ENCODE data around the gene DUSP2.
A peak's percentile ranks its signal among the peaks of the same experiment; 100 is the strongest.
"Not testable (repeated sequence)": the region's sequence is repeated elsewhere in the genome, so short reads cannot be mapped to it uniquely, and the experiment has no call there.

The DUSP2 gene

GRCh38 chr2:96163415-96163767, 18.2 kb upstream of the DUSP2 start:
- DNase-seq (ENCODE audit: low spot score) = no peak

GRCh38 chr2:96161898-96162297, 16.7 kb upstream of the DUSP2 start:
- no peak for DNase-seq (ENCODE audit: low spot score)

GRCh38 chr2:96160366-96160765, 15.1 kb upstream of the DUSP2 start:
- DNase-seq (ENCODE audit: low spot score) = not testable (repeated sequence)

GRCh38 chr2:96159084-96159830, 14.0 kb upstream of the DUSP2 start:
- no peak for DNase-seq (ENCODE audit: low spot score)

DNA sequence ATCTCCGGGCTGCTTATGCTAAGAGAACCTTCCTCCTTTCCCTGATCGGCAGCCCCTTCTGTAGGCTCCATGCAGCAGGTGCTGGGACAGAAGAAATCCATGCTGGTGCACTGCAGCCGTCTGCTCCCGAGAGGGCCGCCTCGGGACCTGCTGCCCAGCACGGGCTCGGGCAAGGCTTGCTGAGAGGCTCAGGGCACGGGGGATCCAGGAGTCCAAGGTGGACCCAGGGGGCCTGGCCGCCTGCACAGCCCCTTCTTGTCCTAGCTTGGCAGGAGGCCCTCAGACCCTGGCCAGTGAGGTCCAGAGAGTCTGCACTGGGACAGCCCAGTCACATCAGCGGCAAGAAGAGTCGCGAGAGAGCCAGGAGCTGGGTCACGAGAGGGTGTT, 13.3 kb upstream of the DUSP2 start:
- DNase-seq (ENCODE audit: low spot score) = no peak

GRCh38 chr2:96157649-96158553, 12.7 kb upstream of the DUSP2 start:
- no peak for DNase-seq (ENCODE audit: low spot score)

DNA sequence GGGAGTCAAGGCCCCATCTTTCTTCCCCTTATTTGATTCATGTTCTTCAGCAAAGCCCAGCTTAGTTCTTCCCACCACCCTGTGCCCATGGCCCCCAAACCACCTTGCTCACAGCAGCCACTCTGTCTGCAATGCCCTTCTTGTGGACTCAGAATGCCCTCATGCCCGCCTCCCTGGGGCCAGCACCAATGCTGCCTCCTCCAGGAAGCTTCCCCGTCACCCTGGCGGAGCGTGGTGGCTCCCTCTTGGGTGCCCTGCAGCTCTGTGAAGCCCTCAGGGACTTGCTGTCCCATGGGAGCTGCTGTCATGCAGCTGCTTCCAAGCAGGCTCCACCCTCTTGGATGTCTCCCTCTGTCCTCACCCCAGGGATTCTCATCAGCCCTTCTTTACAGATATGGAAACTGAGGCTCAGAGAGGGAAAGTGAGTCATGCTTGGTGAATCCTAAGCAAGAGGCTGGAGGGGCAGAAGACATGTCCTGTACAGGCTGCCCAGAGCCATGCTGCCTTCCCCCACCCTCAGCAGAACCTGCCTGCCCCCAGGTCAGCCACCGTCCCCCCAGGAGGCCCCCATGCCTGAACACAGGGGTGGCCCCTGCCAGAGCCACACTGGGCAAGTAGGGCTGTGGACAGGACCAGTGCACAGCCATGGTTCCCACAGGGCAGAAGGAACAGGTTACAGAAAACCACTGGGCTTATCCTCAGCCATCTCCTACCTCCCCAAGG, 11.8 kb upstream of the DUSP2 start:
- no peak for DNase-seq (ENCODE audit: low spot score)

- DNase-seq (ENCODE audit: low spot score) = no peak
These were observed 11.0 kb upstream of the DUSP2 start for GRCh38 chr2:96156011-96156820.

GRCh38 chr2:96154506-96155380, 9.5 kb upstream of the DUSP2 start:
- DNase-seq (ENCODE audit: low spot score) = no peak

- no peak for DNase-seq (ENCODE audit: low spot score)
These were observed 8.8 kb upstream of the DUSP2 start for GRCh38 chr2:96153991-96154431.

GRCh38 chr2:96153291-96153713, 8.1 kb upstream of the DUSP2 start:
- no peak for DNase-seq (ENCODE audit: low spot score)

GRCh38 chr2:96152304-96153161, 7.3 kb upstream of the DUSP2 start:
- no peak for DNase-seq (ENCODE audit: low spot score)

DNA sequence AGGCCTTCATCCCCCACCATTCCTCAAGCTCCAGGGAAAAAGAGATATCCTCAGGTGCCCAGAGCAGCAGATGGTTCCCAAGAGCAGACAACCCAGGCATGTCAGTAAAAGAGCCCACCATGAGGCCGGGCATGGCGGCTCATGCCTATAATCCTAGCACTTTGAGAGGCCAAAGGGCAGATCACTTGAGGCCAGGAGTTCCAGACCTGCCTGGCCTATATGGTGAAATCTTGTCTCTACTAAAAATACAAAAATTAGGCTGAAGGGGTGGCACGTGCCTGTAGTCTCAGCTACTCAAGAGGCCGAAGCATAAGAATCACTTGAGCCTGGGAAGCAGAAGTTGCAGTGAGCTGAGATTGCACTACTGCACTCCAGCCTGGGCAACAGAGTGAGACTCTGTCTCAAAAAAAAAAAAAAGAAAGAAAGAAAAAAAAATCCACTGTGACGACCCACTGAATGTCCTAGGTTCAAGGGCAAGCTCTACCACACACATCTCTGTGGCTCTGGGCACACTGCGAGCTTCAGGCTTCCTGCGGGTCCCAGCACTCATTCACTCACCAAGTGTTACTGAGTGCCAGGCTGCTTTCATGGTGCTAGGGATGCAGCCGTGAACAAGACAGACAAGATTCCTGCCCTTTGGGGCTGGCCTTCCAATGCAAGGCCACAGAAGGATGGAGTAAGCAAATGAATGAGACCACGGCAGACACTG, 6.5 kb upstream of the DUSP2 start:
- DNase-seq (ENCODE audit: low spot score) = no peak

GRCh38 chr2:96150791-96151594, 5.8 kb upstream of the DUSP2 start:
- DNase-seq (ENCODE audit: low spot score) = no peak

DNA sequence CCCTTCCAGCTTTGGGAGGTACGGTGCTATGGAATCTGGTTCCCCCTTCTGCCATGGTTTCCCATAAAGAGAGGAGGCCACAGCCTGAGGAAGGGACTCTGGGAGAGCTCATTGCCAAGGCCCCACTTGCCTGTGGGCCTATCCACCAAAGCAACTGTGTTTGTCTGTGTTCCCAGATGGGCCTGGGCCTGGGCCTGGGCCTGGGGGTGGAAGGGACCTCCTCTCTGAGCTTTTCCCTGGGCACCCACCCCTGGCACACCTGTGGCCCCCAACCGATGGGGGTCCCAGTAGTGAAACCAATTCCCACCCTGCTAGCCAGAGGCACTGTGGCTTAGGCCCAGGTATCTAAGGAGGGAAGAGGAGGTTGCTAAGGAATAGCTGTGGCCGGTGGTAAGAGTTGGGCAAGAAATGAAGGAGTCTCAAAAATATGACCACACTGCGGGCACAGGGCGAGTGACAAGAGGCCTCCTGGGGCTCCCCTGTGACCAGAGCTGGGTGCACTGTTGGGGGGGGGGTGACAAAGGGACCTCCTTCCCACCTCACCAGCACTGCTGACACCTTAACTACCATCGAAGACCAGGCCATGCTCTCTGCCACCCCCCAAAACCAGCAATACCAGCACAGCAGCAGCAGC, 4.9 kb upstream of the DUSP2 start:
- no peak for DNase-seq (ENCODE audit: low spot score)

DNA sequence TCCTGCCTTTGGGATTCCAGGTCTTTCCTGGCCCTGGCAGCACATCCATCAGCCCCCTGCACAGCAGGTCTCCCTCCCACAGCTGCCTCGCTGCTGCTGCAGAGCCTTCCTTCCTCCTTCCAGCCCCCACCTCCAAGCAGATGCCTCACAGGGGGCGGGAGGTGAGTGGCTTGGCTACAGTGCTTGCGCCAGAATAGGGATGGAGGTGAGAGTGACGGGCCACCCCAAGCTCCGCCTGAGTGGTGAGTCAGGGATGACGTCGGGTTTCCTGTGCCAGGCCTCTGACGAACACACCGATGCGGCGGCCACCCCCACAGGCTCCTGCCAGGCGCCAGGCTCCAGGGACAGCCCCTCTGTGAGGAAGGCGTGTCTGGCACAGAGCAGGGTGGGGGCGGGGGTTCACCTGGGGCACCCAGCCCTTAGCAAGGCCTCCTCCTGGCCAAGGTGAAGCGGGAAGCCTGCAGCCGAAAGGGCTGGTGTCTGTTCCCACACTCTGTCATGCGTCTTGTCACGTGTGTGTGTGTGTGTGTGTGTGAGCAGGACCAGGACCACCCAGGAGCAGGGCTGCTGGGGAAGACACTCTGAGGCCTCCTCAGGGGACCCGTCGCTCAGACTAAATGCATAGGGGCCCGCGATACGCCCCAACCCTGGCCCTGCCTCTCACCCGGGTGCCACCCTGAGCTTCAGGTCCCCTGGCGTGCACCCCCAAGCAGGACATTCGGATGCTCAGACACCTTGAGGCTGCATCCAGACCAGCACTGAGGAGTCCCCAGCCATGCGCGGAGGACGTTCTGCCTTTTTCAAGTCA, 3.4 kb upstream of the DUSP2 start:
- peak; percentile 75 for DNase-seq (ENCODE audit: low spot score)

Measured in AG08395 (cell line).